CD4-positive, alpha-beta T cell treated with Interleukin-6 at 100 ng/mL for 8 hours (primary cell): ENCODE results near the gene CALHM1.
A peak's percentile ranks its signal among the peaks of the same experiment; 100 is the strongest.
"Not testable (repeated sequence)": the region's sequence is repeated elsewhere in the genome, so short reads cannot be mapped to it uniquely, and the experiment has no call there.

Experiments
- DNase-seq: peaks from one replicate; pipeline ENCODE4 v3.0.0-alpha.2; 2020; ENCODE audit warnings: mixed read lengths, low spot score

The CALHM1 gene

DNA sequence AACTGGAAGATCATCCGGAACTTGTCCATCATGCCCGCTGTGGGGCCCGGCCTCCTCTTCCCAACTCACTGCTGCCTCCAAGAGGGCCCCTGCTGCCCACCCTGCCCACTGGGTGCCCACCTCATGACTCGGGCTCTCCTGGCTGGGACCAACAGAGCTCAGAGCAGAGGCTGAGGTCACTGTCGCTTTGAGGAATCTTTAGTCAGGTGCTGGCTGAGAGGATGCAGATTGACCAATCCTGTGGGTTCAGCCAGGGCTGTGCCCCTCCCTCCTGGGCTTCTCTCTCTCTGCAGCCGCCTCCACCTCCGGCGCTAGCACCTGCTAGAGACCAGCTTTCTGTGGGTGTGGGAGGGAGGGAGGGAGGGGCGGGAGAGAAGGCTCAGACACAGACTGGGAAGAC is at the start of gene CALHM1:
TSS of gene CALHM1 (minus strand) at position 181 of the 400 bp plus-strand sequence. CDS start at position 32, 149 bp downstream.
- no peak for DNase-seq

DNA sequence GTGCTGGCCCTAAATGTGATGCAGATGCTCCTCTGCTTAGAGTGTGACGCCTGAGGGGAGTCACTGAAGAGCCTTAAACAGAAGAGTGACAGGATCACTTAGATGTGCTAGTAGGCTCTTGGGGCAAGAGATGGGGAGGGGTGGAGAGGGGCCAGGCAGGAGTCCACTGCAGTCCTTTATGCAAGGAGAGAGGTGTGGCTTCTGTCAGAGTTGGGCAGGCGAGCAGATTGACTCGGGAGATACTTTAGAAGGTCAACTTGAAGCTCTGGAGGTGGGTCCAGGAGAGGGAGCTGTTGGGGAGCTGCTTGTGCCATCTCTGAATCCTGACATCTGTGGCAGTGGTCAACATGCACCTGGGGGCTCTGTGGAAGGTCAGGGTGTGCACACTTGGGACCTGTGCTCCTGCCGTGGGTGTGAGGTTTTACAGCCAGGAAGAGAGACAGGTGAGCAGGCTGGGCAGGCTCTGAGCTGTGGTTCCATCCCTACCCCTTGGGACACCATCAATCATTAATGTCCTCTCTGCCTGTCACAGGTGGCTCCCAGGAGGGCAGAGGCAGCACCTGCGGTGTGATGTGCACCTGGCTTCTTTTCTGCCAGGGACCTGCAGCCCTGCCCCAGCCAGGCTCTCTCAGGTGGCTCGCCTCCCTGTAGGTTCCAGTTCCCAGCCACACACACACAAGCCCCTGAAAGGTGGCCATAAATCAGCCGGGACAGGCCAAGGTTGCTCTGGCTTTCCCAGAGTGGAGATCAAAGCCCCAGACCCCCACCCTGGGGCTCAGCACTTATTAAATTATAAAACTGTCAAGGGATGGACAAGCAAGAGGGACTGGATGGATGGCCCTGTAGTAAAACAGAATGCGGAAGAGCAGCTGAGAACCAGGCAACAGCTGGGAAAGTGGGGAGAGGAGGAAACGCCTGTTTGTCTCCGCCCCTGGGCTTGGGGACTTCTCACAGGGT is 48.8 kb upstream of the CALHM1 start:
- no peak for DNase-seq

- DNase-seq: no peak
Observed at GRCh38 chr10:103506061-103506460, 47.4 kb upstream of the CALHM1 start.

- DNase-seq: peak; percentile 50
Observed at GRCh38 chr10:103504181-103504783, 45.6 kb upstream of the CALHM1 start.

GRCh38 chr10:103503777-103504176 is 45.1 kb upstream of the CALHM1 start:
- DNase-seq: not testable (repeated sequence)

DNA sequence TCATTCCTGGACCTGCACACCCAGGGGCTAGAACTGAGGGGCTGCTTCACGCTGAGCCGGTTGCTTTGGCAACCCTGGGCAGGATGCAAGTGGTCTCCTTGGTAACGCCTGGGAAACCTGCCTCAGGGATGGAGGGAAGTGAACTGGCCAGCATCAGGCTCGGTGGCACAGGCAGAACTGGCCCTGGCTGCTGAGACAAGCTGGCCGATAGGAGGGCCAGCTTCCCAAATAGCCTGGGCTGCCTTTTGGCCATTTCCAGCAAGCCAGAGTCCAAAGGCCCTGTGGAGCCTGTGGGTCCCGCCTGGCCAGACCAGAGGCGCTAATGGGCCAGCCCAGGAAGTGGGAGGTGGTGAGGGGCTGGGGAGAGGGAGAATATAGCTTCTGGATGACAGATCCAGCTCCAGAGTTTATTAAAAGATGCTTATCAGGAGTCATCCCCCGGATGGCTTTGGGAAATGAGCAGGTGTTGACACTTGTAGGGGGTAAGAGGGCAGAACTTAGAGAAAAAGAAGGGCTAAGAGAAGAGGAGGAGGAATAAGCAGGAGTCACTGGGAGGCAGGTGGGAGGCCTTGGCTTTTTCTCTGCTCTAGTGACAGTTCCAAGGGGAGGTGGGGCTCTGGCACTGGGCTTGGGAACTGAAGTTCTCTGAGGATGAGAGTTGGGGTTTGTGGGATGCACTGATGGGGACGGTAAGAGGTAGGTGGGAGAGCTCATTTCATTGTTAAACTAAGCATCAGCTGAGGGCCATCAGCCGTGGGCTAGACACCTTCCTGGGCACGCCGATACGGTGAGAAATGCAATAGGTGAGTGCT is 44.4 kb upstream of the CALHM1 start:
- no peak for DNase-seq

DNA sequence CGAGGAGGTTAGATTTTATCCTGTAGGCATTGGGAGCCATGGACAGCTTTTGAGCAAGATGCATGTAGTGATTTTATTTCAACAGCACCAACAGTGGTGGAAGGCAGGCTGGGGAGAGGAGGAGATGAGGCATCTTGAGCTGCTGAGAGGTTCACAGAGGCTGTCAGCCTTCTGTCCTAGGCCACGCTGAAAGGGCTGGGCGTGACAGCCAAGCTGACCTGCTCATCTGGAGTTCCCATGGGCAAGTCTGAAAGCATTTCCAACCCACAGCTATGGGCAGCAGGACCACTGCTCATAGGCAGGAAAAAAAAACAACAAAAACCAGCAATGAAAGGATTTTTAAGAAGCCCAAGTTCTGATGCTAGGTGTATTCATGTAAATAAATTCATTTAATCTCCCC is 42.5 kb upstream of the CALHM1 start:
- DNase-seq: no peak

- DNase-seq: no peak
Observed at GRCh38 chr10:103500481-103500880, 41.8 kb upstream of the CALHM1 start.

GRCh38 chr10:103499881-103500280 is 41.2 kb upstream of the CALHM1 start:
- DNase-seq: no peak

GRCh38 chr10:103498936-103499638 is 40.4 kb upstream of the CALHM1 start:
- no peak for DNase-seq

GRCh38 chr10:103497161-103497915 is 38.6 kb upstream of the CALHM1 start:
- no peak for DNase-seq

- DNase-seq: no peak
Observed at GRCh38 chr10:103495321-103495720, 36.6 kb upstream of the CALHM1 start.

- DNase-seq: no peak
Observed at GRCh38 chr10:103493916-103494877, 35.5 kb upstream of the CALHM1 start.

DNA sequence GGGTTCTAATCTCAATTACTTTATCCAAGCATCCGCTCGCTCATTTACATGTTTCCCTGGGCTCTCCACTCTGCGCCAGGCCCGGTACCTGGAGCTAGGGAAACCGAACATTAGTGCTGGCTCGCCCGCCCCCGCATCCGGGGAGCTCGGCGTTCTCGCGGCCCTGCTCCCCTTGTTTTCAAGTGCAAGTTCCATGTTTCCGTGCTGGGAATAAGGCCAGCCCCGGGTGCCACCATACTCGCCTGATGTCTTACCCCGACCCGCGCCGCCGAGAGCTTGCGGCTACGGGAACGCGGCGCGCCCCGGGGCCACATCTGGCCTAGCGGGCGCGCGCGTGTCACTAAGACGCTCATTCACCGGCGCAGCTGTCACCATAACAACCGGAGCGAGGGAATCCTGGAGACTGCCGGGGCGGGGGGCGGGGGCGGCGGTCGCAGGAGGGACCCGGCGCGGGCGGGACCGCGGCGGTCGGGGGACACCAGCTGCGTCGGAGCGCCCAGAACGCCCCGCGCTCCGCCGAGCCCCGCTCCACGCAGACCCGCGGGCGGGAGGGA is 34.7 kb upstream of the CALHM1 start, which contains the start of gene NEURL1:
TSS of gene NEURL1 (plus strand) at position 344 of the 554 bp plus-strand sequence. CDS start 683 bp downstream, outside the sequence.
- DNase-seq: no peak

DNA sequence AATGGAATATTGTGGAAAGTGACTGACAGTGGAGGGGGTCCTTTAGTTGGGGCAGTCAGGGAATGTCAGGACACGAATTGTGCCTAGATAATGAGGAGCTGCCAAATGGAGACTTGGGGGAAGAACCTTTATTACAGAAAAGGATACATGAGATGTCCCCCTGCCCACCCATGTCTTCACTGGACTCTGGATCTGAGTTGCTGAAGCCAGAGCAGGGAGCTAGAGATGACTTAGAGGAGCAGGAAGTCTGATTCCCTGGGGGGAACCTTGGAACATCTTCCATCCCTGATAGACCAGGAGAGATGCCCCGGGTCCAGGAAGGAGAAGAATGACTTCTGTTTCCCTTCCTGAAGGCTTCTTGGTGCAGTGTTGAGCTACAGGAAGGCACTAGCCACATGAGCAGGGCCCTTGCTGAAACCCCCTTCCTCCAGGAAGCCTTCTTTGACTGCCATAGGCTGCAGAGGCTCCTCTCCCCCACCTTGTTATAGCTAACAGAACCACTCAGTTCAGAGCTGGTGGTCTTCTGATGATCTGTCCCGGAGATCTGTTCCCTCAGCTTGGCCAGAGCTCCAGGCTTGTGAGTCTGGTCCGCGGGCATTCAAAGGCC is 34.1 kb upstream of the CALHM1 start:
- no peak for DNase-seq

DNA sequence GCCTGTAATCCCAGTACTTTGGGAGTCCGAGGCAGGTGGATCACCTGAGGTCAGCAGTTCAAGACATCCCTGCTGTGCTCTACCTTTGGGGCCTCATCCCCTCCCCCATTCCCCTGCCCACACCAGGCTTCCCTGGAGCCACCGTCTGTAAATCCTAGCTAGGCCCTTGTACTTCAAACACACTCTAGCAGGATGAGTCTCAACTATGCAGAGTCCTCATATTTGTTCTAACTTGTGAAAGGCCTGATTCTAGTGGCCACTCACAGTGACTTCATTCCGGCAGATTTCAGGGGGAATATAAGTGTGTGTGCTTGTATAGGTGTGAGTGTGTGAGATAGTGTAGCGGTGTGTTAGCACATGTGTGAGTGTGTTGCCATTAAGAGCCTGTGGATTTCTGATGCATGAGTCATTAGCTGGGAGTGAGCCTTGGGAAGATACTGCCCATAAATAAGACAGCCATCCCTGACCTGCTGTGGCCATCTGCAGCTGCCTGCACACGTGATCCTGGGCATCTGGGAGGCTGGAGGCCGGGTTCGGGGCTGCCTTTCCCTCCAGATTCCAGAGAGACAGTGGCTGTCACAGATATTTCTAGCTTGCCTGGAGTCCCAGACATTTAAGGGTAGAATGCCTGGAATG is 33.1 kb upstream of the CALHM1 start:
- DNase-seq: no peak

DNA sequence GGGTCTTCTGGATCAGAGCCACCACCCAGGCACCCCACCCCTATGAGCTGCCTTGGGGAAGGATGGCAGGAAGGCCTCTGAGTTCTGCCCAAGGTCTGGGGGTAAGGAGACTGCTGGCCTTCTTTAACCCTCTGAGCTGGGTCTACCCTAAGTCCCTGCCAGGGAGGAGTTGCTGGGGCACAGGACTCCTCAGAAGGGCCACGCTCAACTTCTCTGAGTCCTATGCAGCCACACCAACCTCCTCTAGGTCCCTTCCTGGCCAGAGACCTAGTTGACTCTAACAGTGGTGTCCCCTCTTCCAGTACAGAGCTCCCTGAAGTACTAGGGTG is 32.2 kb upstream of the CALHM1 start:
- DNase-seq: no peak

DNA sequence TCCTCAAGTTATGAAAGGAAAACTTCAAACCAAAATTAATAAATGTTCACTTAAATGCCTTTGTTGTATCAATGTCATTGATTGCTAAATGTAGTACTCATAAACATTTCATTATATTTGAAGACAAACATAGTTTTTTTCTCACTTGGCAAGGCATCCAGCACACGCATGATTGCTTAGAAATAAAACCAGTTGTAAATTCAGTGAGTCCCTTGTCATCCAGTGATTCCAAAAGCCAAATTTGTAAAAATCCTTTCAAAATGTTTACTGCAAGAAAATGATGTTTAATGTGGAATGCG is 28.7 kb upstream of the CALHM1 start:
- no peak for DNase-seq
